PC-3 (cell line): ENCODE data around the gene FOXP1.

Experiments used
- EZH2 ChIP-seq: fragments of 300-600 bp; sonication (generic); IDR thresholded peaks from one replicate; pipeline ENCODE4 v1.6.1; 2017; ENCODE audit warnings: antibody characterized with exemption, mild to moderate bottlenecking, low read length; ENCODE audit not compliant: unreplicated experiment
- EZH2phosphoT487 ChIP-seq: fragments of 300-600 bp; sonication (generic); IDR thresholded peaks from 2 replicates; pipeline ENCODE4 v1.6.1; 2018; ENCODE audit warnings: mild to moderate bottlenecking, antibody characterized with exemption, low read length, borderline replicate concordance
- TF ChIP-seq, protein P1 (sequence below): fragments of 300-600 bp; sonication (generic); conservative IDR thresholded peaks from 2 replicates; pipeline ENCODE4 v1.5.1; 2017; ENCODE audit warnings: antibody characterized with exemption, low read depth, mild to moderate bottlenecking, low read length

DNA sequence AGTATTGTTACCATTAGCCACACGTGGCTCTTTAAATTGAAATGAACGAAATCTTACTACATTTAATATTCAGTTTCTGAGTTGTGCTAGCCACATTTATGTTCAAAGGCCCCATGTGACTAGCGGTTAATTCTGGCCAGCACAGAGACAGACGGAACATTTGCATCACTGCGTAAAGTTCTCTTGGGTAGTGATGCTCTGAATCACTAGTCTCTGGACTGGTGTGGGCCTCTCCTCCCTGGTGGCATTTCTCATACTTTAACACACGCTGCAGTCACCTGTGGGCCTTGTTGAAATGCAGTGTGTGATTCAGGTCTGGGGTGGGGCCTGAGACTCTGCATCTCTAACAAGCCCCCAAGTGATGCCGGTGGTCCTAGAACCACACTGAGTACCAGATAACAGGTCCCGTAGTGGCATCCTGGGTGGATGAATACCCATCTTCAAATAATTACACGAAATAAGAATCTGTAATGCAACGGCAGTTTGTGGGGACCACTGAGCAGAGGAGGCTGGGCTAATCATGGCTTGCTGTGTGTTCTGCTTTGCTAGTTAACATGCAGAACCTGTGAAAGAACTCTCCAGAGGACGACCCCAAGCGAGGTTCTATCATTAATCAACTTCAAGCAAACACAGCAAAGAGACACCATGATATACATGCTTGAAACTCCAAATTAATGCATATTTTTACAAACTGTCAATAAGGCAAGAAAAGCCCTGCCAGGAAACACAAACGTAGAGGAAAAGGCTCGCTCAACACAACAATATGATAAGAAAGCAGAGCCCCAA lies 623.8 kb downstream of the FOXP1 start:
- TF ChIP-seq, protein P1, sequence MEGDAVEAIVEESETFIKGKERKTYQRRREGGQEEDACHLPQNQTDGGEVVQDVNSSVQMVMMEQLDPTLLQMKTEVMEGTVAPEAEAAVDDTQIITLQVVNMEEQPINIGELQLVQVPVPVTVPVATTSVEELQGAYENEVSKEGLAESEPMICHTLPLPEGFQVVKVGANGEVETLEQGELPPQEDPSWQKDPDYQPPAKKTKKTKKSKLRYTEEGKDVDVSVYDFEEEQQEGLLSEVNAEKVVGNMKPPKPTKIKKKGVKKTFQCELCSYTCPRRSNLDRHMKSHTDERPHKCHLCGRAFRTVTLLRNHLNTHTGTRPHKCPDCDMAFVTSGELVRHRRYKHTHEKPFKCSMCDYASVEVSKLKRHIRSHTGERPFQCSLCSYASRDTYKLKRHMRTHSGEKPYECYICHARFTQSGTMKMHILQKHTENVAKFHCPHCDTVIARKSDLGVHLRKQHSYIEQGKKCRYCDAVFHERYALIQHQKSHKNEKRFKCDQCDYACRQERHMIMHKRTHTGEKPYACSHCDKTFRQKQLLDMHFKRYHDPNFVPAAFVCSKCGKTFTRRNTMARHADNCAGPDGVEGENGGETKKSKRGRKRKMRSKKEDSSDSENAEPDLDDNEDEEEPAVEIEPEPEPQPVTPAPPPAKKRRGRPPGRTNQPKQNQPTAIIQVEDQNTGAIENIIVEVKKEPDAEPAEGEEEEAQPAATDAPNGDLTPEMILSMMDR = no peak
- TF ChIP-seq EZH2 (no peak), EZH2phosphoT487 (no peak)
